Activated CD4-positive, CD25-positive, alpha-beta regulatory T cell treated with anti-CD3 and anti-CD28 coated beads, Interleukin-2, amount 50 U/mL, for 72 hours (primary cell): ENCODE results near the gene TBC1D21.
A peak's percentile ranks its signal among the peaks of the same experiment; 100 is the strongest.

Source experiments
- DNase-seq: peaks from one replicate; pipeline ENCODE4 v3.0.0; 2021

TBC1D21 gene

GRCh38 chr15:73889053-73889761 is 15.8 kb downstream of the TBC1D21 start:
- DNase-seq = no peak

DNA sequence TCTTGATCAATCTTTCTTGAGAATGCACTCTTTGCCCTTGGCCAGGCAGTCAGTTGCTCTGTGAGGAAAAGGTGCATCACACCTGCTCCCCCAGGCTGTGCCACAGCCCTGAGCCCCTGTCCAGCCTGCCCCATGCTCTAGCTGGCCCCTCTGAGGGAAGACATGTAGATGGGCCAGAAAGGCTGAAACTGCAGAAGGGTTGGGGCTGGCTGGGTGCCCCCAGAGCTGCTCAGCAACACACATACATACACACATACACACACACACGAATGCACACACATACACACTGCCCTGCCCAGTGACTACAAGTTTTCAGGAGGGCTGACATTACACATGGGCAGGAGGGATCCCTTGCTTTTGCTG is 16.4 kb downstream of the TBC1D21 start:
- no peak for DNase-seq

DNA sequence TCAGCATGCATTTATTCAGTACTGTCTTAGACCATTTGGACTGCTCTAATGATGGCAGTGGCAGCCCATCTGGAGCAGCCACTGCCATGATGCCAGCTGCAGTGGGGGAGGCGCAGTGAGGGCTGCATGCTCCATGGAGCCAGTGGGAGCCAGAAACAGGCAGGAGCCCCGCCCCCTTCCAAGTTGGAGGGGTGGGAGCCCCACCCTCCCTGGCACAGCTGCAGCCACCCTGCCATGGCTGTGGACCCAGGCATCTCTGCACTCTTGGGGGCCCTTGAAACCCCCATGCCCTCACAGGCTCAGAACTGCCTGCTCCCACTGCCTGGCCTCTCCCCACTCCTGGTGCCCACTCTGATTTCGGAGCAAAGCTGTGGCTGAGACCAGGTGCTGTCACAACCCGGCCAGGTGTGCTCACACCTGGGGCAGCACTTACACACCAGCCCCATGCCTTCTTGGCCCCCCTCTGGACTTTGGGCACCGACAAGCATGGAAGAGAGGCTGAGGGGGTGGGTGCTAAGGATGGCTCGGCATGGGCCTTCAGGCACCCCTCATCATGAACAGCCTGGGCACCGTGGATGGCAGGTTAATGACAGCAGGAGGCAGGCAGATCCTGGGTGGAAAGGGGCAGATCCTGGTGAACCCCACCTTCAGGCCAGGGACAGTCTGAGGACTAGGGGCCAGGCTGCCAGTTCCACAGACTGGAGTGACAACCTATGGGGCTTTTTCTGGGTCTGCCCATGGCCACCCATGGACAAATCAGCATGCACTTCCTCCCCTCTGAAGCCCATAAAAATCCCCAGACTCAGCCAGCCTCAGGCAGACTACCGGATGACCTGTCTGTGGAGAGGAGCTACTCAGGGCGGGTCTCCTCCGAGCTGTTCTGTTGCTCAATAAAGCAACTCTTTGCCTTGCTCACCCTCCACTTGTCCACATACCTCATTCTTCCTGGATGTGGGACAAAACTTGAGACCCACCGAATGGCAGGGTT is 18.3 kb downstream of the TBC1D21 start:
- no peak for DNase-seq

- no peak for DNase-seq
Measured at GRCh38 chr15:73892446-73893226, 19.3 kb downstream of the TBC1D21 start.

DNA sequence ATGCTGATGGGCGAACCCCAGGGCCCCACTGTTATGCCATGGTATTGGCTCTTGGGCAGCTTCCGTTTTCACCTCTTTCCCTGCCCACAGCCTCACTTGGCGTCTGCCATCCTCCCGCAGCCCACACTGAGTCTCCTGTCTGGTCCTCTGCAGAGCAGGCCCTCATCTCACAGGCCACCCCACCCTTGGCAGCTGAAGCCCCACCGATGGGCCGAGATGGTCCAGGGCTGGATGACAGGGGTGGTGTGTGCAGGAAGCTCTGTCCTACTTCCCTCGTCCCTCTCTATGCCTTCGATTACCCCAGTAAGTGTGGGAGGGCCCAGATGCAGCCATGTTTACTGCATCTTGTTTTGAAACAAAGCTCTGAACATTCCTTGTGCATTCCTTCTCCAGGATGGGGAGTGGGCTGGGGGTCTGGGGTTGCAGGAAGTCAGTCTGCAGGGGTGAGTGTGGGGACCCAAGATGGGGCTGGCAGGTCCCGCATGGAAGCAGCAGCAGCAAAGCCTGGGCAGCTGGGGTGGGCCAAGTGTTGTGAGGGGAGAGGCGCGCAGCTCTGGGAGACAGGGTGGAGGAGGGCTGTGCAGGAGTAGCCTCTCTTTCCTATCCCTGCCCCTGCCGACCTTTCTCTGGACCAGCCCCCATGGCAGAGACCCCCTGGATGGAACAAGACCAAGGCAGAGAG is 20.9 kb downstream of the TBC1D21 start:
- DNase-seq = no peak

DNA sequence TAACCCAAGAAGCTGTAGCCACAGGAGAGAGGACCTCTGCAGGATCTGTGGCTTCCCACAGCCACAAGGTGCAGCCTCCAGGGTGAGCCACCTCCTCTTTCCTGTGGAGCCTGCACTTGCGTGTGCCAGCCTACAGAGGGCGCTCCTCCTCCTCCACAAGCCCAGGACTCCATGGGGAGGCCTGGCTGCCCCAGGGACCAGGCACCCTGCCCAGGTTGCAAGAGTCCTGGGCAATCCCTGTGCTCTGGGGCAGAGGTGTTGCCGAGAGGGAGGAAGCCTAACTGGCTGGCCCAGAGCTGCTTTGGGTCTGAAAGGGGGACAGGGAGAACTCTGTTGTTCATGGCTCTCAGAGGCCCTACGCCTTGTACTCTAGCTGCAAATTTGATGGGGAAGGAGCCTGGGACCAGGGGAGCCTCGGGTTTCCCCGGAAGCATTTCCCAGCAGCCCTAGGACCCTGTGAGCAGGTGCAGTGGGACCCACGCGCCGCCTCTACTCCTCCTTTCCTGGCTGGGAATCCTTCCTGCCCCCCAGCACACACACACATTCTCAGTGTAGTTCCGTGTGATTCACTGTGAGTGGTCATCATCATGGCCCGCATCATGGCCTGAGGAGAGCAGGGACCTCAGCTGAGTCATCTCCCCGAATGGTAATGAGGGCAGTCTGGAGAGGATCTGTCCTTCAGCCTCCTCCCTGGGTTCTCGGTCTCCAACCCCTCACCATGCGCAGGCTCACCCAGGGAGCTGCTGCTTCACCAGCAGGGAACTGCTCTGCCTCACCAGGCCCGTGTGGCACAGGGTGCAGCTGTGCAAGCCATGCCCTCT is 24.3 kb downstream of the TBC1D21 start:
- DNase-seq = peak; percentile 66

DNA sequence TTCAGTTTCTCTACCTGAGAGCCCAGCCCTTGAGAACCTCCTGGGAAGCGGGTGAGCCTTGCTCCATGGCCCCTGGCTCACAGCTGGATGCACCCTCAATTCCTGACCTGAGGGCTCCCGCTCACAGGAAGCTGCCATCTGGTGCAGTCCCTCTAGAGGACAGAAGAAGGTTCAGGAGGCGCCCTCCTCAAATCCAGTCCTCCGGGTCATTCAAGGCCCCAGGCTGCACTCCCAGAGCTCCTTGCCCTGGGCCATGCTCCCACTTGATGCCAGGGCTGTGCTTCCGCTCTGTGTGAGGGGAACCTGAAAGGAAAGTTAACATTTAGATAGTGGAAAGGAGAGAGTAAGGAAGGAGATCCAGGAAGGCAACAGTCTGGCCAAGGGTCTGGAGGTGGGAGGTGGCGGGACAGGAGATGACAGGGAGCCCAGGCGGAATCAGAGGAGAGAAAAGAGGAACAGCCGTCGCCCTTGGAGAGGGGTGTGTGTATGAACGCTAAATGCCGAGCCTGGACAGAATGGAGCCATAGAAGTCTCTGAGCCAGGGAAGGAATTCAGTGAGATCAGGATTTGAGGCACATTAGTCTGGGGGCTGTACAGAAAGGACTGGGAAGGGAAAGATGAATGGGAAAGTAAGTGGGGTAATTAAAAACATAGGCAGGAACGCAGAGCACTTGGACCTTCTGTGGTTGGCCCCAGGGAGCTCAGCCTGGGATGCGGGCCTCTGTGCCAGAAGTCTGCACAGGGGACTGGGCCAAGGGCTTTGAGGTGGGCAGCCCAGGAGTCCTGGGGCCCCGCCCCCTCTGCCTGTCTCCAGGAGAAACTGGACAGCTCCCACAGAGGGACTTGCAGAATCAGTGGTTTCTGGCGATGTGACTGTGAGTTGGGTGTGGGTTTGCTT is 26.1 kb downstream of the TBC1D21 start:
- no peak for DNase-seq

GRCh38 chr15:73900095-73900712 is 26.8 kb downstream of the TBC1D21 start:
- no peak for DNase-seq

- DNase-seq = no peak
Measured at GRCh38 chr15:73901126-73901810, 27.9 kb downstream of the TBC1D21 start.

DNA sequence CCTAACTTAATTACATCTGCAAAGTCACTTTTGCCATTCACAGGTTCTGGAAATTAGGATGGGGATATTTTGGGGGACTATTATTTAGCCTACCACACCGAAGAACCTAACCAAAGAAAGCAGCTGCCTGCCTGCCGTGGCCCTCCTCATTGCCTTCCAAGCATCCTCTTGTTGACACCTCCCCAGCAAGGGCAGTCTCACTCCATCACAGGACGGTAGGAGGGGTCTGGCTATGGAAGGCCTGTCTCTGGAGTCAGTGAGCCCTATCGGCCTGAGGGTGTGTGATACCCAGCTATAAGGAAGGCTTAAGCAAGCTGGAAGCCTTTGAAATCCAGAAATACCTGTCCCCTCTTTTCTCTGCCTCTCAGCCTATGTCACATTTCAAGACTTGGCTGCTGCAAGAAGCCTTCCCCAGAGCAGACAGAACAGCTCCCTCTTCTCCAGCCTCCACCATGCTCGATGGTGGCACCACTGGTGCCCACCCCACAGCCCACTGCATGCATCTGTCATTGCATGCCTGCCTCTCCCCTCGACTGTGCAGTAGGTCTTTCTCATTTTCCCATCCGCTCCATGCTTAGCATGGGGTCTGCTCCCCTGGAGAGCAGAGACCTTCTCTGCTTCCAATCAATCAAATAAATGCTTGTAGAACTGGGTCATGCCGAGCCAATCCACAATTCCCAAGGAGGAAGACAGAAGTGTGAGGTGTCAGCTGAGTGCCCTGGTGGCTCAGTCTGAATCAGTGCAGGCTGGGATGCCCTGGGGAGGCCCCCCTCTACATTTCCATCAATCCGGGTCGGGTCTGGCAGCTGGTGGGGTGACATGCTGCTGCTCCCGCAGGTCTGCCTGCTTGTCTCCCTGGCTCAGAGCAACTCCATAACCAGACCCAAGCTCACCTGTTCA is 29.0 kb downstream of the TBC1D21 start:
- no peak for DNase-seq

- no peak for DNase-seq
Measured at GRCh38 chr15:73904026-73904815, 30.9 kb downstream of the TBC1D21 start.

DNA sequence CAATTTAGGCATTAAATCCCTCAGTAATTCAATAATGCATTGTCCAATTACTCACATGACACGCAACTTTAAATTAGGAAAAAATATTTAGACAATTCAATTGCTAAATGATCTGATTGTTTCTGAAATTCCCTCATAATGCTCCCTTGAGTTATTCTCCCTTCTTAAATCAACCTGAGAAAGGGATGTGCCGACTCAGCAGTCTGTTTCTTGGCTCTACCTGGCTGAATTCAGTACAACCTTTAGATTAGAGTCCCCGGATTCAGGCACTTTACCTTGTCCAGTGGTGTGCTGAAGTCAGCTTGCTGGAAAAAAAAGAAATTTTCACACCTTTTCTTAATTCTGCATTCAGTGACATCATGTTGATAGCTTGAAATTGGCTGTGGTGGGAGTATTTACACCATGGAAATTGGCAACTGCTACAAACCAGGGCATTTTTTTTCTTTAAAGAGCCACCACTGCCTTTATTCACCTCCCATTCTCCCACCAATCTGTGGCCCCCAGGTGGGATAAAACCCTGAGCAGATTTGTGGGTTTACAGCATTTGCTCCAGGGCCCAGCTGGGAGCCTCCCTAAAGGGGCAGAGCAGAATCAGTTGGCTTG is 32.0 kb downstream of the TBC1D21 start:
- no peak for DNase-seq

DNA sequence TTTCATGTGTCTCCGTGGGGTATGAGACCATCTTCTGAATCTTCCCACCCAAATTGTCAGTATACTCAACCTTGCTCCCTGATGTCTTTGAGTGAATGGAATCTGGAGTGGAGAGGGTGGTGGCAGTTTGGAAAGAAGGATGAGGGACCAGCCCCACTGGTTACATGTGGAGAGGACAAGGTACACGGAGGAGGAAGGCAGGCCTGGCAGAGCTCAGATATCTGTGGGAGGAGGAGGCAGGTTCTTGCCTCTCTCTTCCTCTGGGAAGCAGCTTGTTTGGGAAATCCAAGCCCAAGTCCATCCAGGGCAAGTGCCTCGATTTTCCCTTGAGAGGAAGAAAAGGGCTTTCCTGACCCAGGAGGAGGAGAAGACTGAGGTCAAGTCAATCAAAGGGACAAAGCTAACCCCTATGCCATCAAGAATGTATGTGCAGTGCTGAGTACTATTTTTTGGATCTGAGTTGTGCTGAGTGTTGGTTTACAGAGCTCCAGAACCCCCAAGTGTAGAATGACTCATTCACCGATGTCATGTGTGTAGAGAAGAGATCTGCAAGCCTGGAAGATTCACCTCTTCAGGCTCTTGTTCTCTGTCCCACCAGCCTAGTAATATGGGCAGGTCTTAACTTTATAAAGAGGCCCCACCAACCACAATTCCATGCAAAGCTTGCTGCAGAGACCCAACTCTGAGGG is 33.1 kb downstream of the TBC1D21 start:
- no peak for DNase-seq

GRCh38 chr15:73907035-73907408 is 33.7 kb downstream of the TBC1D21 start:
- no peak for DNase-seq

GRCh38 chr15:73908030-73908821 is 34.9 kb downstream of the TBC1D21 start:
- DNase-seq = peak; percentile 82

GRCh38 chr15:73908822-73909122 is 35.4 kb downstream of the TBC1D21 start:
- DNase-seq = no peak
